HG02678 (cell line): Measurements from ENCODE around the gene IL2RA.
"Not testable (repeated sequence)": the region's sequence is repeated elsewhere in the genome, so short reads cannot be mapped to it uniquely, and the experiment has no call there.

Experiments
- ATAC-seq: cut with Tn5 transposase; IDR thresholded peaks from one replicate; pipeline ENCODE4 v1.9.1; 2021; ENCODE audit warnings: mild to moderate bottlenecking, moderate library complexity; ENCODE audit not compliant: unreplicated experiment

The IL2RA gene

GRCh38 chr10:6018422-6018821 is 43.7 kb downstream of the IL2RA start:
- ATAC-seq: no peak

DNA sequence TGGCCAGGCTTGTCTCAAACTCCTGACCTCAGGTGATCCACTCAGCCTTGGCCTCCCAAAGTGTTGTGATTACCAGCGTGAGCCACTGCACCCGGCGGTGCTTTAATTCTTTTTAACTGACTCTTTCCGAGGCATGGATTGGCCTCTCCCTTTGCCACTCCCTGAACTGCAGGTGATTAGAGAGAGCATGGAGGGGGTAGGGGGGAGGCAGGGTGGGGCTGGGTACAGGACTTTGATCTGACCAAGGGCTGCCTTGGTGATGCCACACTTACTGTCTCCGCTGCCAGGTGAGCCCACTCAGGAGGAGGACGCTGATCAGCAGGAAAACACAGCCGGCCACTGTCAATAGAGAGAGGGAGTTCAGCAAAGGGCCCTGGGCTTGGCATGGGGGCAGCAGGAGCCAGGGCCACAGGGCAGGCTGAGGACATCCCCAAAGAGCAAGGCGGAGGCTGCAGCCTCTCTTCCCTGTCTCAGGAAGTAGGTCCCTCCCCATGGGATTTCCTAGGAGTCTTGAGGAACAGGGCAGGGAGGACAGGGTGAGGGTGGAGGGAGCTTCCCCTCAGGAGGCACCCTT is 44.3 kb downstream of the IL2RA start:
- ATAC-seq: no peak

GRCh38 chr10:6014241-6014761 is 47.9 kb downstream of the IL2RA start:
- no peak for ATAC-seq

DNA sequence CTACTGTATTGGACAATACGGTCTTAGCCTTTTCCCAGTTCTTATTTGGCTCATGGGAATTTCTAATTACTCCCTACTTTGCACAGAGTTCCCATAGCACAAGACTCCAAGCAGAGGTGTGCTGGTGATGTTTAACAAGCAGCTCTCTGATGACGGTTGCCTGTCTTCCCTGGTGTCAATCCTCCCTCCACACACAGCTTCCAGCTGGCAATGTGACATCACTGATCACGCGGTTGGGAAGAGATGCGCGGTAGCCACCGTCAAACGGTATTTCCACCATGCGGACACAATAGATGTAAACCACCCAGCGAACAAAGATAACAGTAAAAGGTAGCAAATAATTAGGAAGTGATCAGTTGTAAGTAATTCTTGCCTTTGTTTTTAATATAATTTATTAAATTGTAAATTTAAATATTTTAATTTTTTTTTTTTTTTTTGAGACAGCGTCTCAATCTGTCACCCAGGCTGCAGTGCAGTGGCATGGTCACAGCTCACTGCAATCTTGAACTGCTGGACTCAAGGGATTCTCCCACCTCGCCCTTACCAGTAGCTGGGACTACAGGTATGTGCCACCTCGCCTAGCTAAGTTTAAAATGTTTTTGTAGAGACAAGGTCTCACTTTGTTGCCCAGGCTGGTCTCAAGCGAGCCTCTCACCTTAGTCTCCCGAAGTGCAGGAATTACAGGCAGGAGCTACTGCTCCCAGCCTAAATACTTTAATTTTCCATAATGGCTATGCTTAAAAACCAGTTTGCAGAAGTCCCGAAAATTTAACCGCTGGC is 48.6 kb downstream of the IL2RA start:
- ATAC-seq: no peak

DNA sequence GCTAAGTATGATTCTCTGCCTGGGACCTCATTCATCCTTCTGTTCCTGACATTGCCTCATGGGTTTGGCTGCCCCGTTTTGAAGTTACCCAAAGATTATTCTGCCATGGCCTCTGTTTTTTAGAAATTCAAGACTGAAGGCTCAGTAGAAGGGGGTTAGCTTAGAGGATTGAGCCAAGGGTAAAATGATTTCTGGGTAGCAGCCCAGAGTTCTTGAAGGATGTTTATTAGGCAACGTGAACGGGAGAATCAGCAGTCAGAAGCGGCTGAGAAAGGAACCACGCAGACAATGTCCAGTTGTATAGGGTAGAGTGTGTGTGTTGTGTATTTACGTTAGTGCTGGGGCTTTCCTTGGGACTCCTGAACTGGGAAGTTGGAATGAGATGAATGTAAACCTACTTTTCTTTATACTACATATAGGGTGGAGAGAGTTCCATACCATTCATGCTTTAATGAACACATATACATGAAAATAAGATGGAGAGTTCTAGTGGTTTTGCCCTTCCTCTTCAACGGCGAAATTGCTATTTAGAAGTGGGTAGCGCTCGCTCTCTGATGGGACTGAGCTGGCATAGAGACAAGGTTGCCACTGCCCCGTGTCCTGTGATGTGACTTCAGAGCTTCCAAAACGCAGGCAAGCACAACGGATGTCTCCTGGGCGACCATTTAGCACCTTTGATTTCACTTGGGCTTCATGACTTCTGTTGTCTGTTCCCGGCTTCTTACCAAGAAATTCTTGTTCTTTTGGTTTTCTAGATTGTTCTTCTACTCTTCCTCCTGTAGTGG is 49.9 kb downstream of the IL2RA start:
- ATAC-seq: no peak

GRCh38 chr10:6011558-6011957 is 50.6 kb downstream of the IL2RA start:
- ATAC-seq: no peak

GRCh38 chr10:6010569-6010968 is 51.6 kb downstream of the IL2RA start:
- ATAC-seq: no peak

- no peak for ATAC-seq
These were observed 52.2 kb downstream of the IL2RA start for GRCh38 chr10:6009961-6010360.

DNA sequence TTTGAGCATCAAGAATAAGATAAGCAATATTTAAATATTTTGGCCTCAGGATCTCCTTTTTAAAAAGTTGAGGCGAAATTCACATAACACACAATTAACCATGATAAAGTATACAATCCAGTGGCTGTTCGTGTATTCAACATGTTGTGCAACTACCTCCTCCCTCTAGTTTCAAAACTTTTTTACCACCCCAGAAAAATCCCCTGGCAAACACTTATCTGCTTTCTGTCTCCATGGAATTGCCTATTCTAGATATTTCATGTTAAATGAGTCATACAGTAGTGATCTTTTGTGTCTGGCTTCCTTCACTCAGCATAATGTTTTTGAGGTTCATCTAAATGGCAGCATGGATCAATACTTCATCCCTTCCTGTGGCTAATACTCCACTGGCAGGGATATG is 53.0 kb downstream of the IL2RA start:
- ATAC-seq: no peak

- no peak for ATAC-seq
These were observed 53.5 kb downstream of the IL2RA start for GRCh38 chr10:6008497-6009142.

- ATAC-seq: no peak
These were observed 55.2 kb downstream of the IL2RA start for GRCh38 chr10:6006991-6007390.

DNA sequence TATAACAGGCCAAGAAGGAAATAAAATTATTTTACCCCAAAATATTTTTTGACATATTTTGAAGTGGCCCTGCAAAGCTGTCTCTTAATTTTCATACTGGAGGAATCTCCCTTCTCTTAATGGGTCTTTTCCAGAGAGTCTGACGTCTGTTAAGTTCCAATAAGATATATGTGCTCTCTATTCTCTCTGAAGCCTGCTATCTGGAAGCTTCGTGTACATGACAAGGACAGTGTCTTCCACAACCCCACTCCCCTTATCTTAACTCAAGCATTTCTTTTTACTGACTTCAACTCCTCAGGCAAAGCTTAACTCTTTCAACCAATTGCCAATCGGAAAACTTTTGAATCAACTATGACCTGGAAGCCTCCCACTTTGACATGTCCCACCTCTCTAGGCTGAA is 55.6 kb downstream of the IL2RA start:
- no peak for ATAC-seq

DNA sequence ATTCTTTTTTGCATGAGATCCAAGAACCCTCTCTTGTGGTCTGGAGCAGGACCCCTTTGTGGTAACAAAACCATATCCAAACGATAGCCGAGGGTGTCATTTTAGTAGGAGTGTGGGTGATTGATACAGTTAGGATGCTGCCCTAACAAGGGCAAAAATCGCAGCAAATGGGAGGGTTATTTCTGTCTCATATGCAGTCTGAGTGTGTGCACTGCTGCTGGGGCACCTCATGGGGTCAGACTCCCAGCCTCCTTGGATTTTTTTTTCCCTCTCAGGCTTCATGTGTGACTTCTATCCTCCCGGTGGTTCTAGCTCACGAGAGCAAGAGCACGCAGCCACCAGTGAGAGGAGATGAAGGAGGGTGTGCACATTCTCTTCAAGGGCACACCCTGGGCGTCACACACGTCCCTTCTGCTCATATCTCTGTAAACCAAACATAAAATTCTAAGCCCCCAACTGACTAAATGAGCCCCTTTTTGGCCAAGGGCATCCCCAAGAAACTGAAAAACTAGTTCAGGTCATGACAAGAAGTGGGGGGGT is 56.2 kb downstream of the IL2RA start:
- ATAC-seq: no peak

DNA sequence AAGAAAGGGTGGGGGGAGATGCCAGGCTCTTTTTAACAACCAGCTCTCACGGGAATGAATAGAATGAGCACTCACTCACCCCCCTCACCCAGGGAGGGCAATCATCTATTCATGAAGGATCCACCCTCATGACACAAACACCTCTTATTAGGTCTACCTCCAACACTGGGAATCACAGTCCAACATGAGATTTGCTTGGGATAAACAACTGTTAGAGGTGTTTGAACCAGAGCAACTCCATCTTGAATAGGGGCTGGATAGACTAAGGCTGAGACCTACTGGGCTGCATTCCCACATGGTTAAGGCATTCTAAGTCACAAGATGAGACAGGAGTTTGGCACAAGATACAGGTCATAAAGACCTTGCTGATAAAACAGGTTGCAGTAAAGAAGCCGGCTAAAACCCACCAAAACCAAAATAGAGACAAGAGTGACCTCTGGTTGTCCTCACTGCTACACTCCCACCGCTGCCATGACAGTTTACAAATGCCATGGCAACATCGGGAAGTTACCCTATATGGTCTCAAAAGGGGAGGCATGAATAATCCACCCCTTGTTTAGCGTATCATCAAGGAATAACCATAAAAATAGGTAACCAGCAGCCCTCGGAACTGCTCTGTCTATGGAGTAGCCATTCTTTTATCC is 56.9 kb downstream of the IL2RA start:
- ATAC-seq: not testable (repeated sequence)

- ATAC-seq: no peak
These were observed 59.2 kb downstream of the IL2RA start for GRCh38 chr10:6002809-6003510.

DNA sequence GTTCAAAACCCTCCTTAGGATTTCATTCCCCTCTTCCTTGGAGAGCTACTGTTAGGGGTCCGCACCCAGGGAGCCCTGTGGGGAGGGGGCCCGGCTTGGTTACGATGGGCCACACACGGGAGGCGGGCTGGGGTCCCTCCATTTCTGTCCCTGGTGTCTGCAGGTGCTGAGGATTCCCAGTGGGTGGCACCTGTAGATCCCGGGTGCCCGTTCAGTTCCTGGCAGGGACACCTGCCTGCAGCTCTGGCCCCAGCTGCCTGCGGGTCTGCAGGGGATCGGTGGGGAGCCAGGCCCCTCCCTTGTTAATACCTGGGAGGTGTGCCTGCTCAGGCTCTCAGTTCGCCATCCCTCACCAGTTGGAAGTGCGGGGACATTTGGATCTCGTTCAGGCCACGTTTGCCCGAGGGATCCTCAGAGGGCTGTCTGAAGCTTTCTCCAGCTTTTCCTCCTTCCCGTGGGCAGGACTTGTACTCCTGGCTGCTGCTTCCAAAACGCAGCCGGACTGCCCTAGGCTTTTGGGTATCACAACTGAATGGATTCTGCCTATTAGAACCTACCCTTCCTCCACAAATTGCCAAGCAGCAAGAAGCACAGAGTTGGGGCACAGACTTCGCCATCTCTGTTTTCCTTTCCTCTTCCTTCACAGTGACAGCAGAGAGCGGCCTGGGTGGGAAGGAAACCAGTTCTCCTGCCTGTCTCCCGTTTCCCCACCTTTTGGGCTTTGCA is 62.6 kb downstream of the IL2RA start:
- no peak for ATAC-seq

- no peak for ATAC-seq
These were observed 65.5 kb downstream of the IL2RA start for GRCh38 chr10:5996696-5997095.

DNA sequence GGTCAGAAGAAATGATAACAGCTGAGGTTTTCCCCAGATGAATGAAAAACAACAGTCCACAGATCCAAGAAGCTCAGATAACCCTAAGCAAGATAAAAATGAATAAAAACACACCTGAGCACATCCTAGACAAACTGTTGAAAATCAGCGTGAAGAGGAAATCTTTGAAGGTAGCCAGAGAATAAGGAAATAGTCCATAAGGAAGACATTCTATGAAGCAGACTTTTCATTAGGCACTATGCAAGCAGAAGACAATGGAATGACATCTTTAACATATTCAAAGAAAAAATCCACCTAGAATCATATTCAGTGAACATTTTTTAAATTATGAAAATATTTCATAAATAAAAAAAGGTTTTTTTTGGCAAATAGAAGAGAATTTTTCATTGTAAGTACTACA is 69.8 kb downstream of the IL2RA start:
- no peak for ATAC-seq

GRCh38 chr10:5991708-5992107 is 70.5 kb downstream of the IL2RA start:
- ATAC-seq: no peak
